Neural cell (in vitro differentiated cells): ENCODE measurements around the gene ZNHIT1. TPM values are rescaled to one million over a fixed set of nuclear protein-coding genes. Genes with fewer than 3 reads are reported as not detected.

ENCODE experiments used
- H2AFZ ChIP-seq: fragments of 200-600, 300-800 bp; sonication (generic), shearing (Covaris generic); 2 replicates; pipeline ENCODE4 v1.6.0; 2014; ENCODE audit warnings: low read depth, mild to moderate bottlenecking, antibody characterized with exemption, low read length, moderate library complexity
- H3F3A ChIP-seq: fragments of 200-600 bp; shearing (Covaris generic); 2 replicates; pipeline ENCODE4 v1.6.1; 2016; ENCODE audit warnings: mild to moderate bottlenecking, moderate library complexity, mixed read lengths, antibody characterized with exemption, low read length; ENCODE audit not compliant: insufficient read depth, poor library complexity, severe bottlenecking
- H3K27ac ChIP-seq: fragments of 200-600, 300-800 bp; sonication (generic), shearing (Covaris generic); 2 replicates; pipeline ENCODE4 v1.5.1; 2014; ENCODE audit warnings: mild to moderate bottlenecking, low read length, moderate library complexity
- H3K27me3 ChIP-seq: fragments of 300-800, 200-600 bp; sonication (generic), shearing (Covaris generic); 2 replicates; pipeline ENCODE4 v1.6.0; 2014; ENCODE audit warnings: mild to moderate bottlenecking, low read depth, low read length, moderate library complexity; ENCODE audit not compliant: insufficient read depth
- H3K36me3 ChIP-seq: fragments of 300-800, 200-600 bp; sonication (generic), shearing (Covaris generic); 2 replicates; pipeline ENCODE4 v1.5.1; 2014; ENCODE audit warnings: mild to moderate bottlenecking, antibody characterized with exemption, low read length, moderate library complexity; ENCODE audit not compliant: insufficient read depth
- H3K4me2 ChIP-seq: fragments of 300-800, 200-600 bp; sonication (generic), shearing (Covaris generic); 2 replicates; pipeline ENCODE4 v1.6.0; 2014; ENCODE audit warnings: mild to moderate bottlenecking, low read length
- H3K4me3 ChIP-seq: fragments of 300-800, 200-600 bp; sonication (generic), shearing (Covaris generic); 2 replicates; pipeline ENCODE4 v1.5.1; 2014; ENCODE audit warnings: mild to moderate bottlenecking, low read length, moderate library complexity
- H3K79me2 ChIP-seq: fragments of 200-600 bp; shearing (Covaris generic); replicated peaks from 2 replicates; pipeline ENCODE4 v1.6.0; 2014; ENCODE audit warnings: mild to moderate bottlenecking, low read length, moderate library complexity; ENCODE audit not compliant: insufficient read depth
- H3K9ac ChIP-seq: fragments of 300-800, 200-600 bp; sonication (generic), shearing (Covaris generic); 2 replicates; pipeline ENCODE4 v1.6.1; 2016; ENCODE audit warnings: mild to moderate bottlenecking, low read length, mixed read lengths
- H3K9me2 ChIP-seq: fragments of 200-600 bp; shearing (Covaris generic); 2 replicates; pipeline ENCODE4 v1.6.1; 2016; ENCODE audit warnings: mild to moderate bottlenecking, low read length, mixed read lengths; ENCODE audit not compliant: insufficient read depth
- H3K9me3 ChIP-seq: fragments of 200-600, 300-800 bp; sonication (generic), shearing (Covaris generic); 2 replicates; pipeline ENCODE4 v1.6.1; 2016; ENCODE audit warnings: mild to moderate bottlenecking, mixed run types, low read length, moderate library complexity, mixed read lengths
- H4K20me1 ChIP-seq: fragments of 200-600 bp; shearing (Covaris generic); 2 replicates; pipeline ENCODE4 v1.6.1; 2016; ENCODE audit warnings: mild to moderate bottlenecking, mixed run types; ENCODE audit not compliant: insufficient read depth
- EP300 ChIP-seq: fragments of 450-650 bp; conservative IDR thresholded peaks from 2 replicates; pipeline ENCODE4 v1.6.1; 2014; ENCODE audit warnings: antibody characterized with exemption, mild to moderate bottlenecking, moderate library complexity; ENCODE audit not compliant: poor library complexity, severe bottlenecking
- EZH2 ChIP-seq: fragments of 200-600, 300-800 bp; shearing (Covaris generic), sonication (generic); IDR thresholded peaks from 2 replicates; pipeline ENCODE4 v1.6.1; 2014; ENCODE audit warnings: antibody characterized with exemption, low read length, borderline replicate concordance, mild to moderate bottlenecking; ENCODE audit not compliant: insufficient read depth, poor library complexity, severe bottlenecking
- MXI1 ChIP-seq: fragments of 450-650 bp; conservative IDR thresholded peaks from 2 replicates; pipeline ENCODE4 v1.6.1; 2014; ENCODE audit warnings: antibody characterized with exemption, mild to moderate bottlenecking; ENCODE audit not compliant: poor library complexity, severe bottlenecking
- POLR2AphosphoS5 ChIP-seq: IDR thresholded peaks from 2 replicates; pipeline ENCODE4 v1.6.1; 2012
- RAD21 ChIP-seq: fragments of 450-650 bp; conservative IDR thresholded peaks from 2 replicates; pipeline ENCODE4 v1.6.1; 2014; ENCODE audit warnings: antibody characterized with exemption, mild to moderate bottlenecking, moderate library complexity
- SMC3 ChIP-seq: fragments of 450-650 bp; conservative IDR thresholded peaks from 2 replicates; pipeline ENCODE4 v1.6.1; 2014; ENCODE audit warnings: antibody characterized with exemption, mild to moderate bottlenecking, moderate library complexity; ENCODE audit not compliant: poor library complexity
- TAF1 ChIP-seq: IDR thresholded peaks from 2 replicates; pipeline ENCODE4 v1.6.1; 2012; ENCODE audit warnings: low read depth
- polyA plus RNA-seq: library from polyadenylated mRNA; depleted of rRNA; stranded (reverse); fragments of >200 nt; gene quantifications from 2 replicates; pipeline ENCODE4 v1.2.3, GENCODE V29; 2014
- TF ChIP-seq, protein P1 (sequence below): IDR thresholded peaks from 2 replicates; pipeline ENCODE4 v1.6.1; 2012; ENCODE audit warnings: borderline replicate concordance
- TF ChIP-seq, protein P2 (sequence below): fragments of 450-650 bp; IDR thresholded peaks from 2 replicates; pipeline ENCODE4 v1.5.1; 2014; ENCODE audit warnings: antibody characterized with exemption, mild to moderate bottlenecking, moderate library complexity; ENCODE audit not compliant: poor library complexity, severe bottlenecking

ZNHIT1 gene
- polyA plus RNA-seq, 1 donor from 2014 or later = 176 TPM

- Histone ChIP-seq H4K20me1 (no peaks in the 10 kb centered on the region), H3K4me2 (peak within 1 kb of the TSS; percentile 99), H3K9me3 (no peaks in the 10 kb centered on the region), H3F3A (no peaks in the 10 kb centered on the region), H3K27me3 (no peaks in the 10 kb centered on the region), H3K9me2 (no peaks in the 10 kb centered on the region), H3K27ac (peak within 1 kb of the TSS; percentile 85), H3K4me3 (peak within 1 kb of the TSS; percentile 99), H2AFZ (peak within 1 kb of the TSS; percentile 89), H3K36me3 (no peaks in the 10 kb centered on the region), H3K9ac (peak within 1 kb of the TSS; percentile 86), H3K79me2 (peaks cover 21% of the 10 kb centered on the region)
- TF ChIP-seq SMC3 (peak; percentile 92), RAD21 (peak; percentile 74), TAF1 (peak; percentile 38), EP300 (no peak), POLR2AphosphoS5 (peak; percentile 93), EZH2 (no peak), MXI1 (peak; percentile 94)
- TF ChIP-seq, protein P1, sequence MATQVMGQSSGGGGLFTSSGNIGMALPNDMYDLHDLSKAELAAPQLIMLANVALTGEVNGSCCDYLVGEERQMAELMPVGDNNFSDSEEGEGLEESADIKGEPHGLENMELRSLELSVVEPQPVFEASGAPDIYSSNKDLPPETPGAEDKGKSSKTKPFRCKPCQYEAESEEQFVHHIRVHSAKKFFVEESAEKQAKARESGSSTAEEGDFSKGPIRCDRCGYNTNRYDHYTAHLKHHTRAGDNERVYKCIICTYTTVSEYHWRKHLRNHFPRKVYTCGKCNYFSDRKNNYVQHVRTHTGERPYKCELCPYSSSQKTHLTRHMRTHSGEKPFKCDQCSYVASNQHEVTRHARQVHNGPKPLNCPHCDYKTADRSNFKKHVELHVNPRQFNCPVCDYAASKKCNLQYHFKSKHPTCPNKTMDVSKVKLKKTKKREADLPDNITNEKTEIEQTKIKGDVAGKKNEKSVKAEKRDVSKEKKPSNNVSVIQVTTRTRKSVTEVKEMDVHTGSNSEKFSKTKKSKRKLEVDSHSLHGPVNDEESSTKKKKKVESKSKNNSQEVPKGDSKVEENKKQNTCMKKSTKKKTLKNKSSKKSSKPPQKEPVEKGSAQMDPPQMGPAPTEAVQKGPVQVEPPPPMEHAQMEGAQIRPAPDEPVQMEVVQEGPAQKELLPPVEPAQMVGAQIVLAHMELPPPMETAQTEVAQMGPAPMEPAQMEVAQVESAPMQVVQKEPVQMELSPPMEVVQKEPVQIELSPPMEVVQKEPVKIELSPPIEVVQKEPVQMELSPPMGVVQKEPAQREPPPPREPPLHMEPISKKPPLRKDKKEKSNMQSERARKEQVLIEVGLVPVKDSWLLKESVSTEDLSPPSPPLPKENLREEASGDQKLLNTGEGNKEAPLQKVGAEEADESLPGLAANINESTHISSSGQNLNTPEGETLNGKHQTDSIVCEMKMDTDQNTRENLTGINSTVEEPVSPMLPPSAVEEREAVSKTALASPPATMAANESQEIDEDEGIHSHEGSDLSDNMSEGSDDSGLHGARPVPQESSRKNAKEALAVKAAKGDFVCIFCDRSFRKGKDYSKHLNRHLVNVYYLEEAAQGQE = no peak
- TF ChIP-seq, protein P2, sequence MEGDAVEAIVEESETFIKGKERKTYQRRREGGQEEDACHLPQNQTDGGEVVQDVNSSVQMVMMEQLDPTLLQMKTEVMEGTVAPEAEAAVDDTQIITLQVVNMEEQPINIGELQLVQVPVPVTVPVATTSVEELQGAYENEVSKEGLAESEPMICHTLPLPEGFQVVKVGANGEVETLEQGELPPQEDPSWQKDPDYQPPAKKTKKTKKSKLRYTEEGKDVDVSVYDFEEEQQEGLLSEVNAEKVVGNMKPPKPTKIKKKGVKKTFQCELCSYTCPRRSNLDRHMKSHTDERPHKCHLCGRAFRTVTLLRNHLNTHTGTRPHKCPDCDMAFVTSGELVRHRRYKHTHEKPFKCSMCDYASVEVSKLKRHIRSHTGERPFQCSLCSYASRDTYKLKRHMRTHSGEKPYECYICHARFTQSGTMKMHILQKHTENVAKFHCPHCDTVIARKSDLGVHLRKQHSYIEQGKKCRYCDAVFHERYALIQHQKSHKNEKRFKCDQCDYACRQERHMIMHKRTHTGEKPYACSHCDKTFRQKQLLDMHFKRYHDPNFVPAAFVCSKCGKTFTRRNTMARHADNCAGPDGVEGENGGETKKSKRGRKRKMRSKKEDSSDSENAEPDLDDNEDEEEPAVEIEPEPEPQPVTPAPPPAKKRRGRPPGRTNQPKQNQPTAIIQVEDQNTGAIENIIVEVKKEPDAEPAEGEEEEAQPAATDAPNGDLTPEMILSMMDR = peak; percentile 94
Measured at GRCh38 chr7:101244375-101245146, 26.6 kb downstream of the ZNHIT1 start, which contains the start of gene FIS1. TSS of gene FIS1 (minus strand) at chr7:101245081. CDS start at chr7:101245004, 77 bp downstream.

- peak overlapping the region; percentile 75 for H3K4me2 ChIP-seq
- no peaks in the 10 kb centered on the region for H3K27me3 ChIP-seq
- H3K9me2 ChIP-seq = no peaks in the 10 kb centered on the region
- H3K36me3 ChIP-seq = no peaks in the 10 kb centered on the region
- no peaks in the 10 kb centered on the region for H4K20me1 ChIP-seq
- H2AFZ ChIP-seq = peak overlapping the region; percentile 89
- peaks cover 21% of the 10 kb centered on the region for H3K79me2 ChIP-seq
- TF ChIP-seq POLR2AphosphoS5 = peak; percentile 26
- TF ChIP-seq TAF1 = no peak
- no peaks in the 10 kb centered on the region for H3F3A ChIP-seq
- peak overlapping the region; percentile 86 for H3K9ac ChIP-seq
- H3K9me3 ChIP-seq = no peaks in the 10 kb centered on the region
- peak overlapping the region; percentile 99 for H3K4me3 ChIP-seq
- peak overlapping the region; percentile 85 for H3K27ac ChIP-seq
Measured at GRCh38 chr7:101245147-101245668, 27.2 kb downstream of the ZNHIT1 start.
